B cell (primary cell): ENCODE data around the gene ARHGEF10L. TPM values are rescaled to one million over a fixed set of nuclear protein-coding genes. Genes with fewer than 3 reads are reported as not detected.

Experiments
- ATAC-seq: fragments of 200-7000 bp; cut with Tn5 transposase; one replicate; pipeline ENCODE4 v1.10.0; 2021; ENCODE audit warnings: low read depth, mild to moderate bottlenecking, moderate number of reproducible peaks, moderate library complexity
- CTCF ChIA-PET: fragments of 350-600 bp; sonication (Branson Sonifier 250); formaldehyde crosslinking; loops from one replicate; lab custom pipeline; 2021; ENCODE audit warnings: antibody characterized with exemption, inconsistent platforms; lab: Charles Lee
- POLR2A ChIA-PET: fragments of 350-600 bp; sonication (Branson Sonifier 250); formaldehyde crosslinking; loops from one replicate; lab custom pipeline; 2021; ENCODE audit warnings: antibody characterized with exemption; lab: Charles Lee
- DNase-seq: peaks from one replicate; pipeline ENCODE4 v3.0.0; 2013
- H2AFZ ChIP-seq: 2 replicates; pipeline ENCODE4 v1.6.1; 2012; ENCODE audit warnings: mild to moderate bottlenecking, low read depth, low read length; ENCODE audit not compliant: insufficient read depth, poor library complexity, severe bottlenecking
- H3K27ac ChIP-seq, 2 donors: 1 replicate in 1 of 2; 2 replicates in 1 of 2; pipeline ENCODE4 v1.5.1; 2012 to 2013; ENCODE audit warnings: low read length in 2 of 2, mild to moderate bottlenecking in 2 of 2, moderate library complexity in 1 of 2
- H3K27me3 ChIP-seq, 4 experiments: fragments of 200-600 bp in 1 of 4; sonication (generic) in 1 of 4; replicated peaks in 1 of 4; 1 replicate in 2 of 4; 2 replicates in 2 of 4; pipeline versions ENCODE4 v1.6.1 to v1.7.0; 2013 to 2016; ENCODE audit warnings: low read length in 3 of 4, mild to moderate bottlenecking in 2 of 4, mixed read lengths in 1 of 4, moderate library complexity in 1 of 4; ENCODE audit not compliant: insufficient read depth in 4 of 4, control insufficient read depth in 3 of 4; ENCODE audit errors: control extremely low read depth in 1 of 4
- H3K36me3 ChIP-seq, 2 experiments: replicated peaks in 1 of 2; 1 replicate in 1 of 2; 2 replicates in 1 of 2; pipeline versions ENCODE4 v1.6.1 to v1.7.1; 2013; ENCODE audit warnings: low read length in 1 of 2; ENCODE audit not compliant: insufficient read depth in 2 of 2, control insufficient read depth in 1 of 2; ENCODE audit errors: control extremely low read depth in 1 of 2, extremely low read depth in 1 of 2
- H3K4me1 ChIP-seq, 2 donors: fragments of 200-600 bp in 1 of 2; sonication (generic) in 1 of 2; 1 replicate in 1 of 2; 2 replicates in 1 of 2; pipeline versions ENCODE4 v1.5.1 to v1.6.1; 2013 to 2017; ENCODE audit warnings: low read length in 2 of 2; ENCODE audit not compliant: control insufficient read depth in 2 of 2, insufficient read depth in 2 of 2
- H3K4me2 ChIP-seq: replicated peaks from 2 replicates; pipeline ENCODE3; 2012; ENCODE audit warnings: mild to moderate bottlenecking, low read depth, low read length; ENCODE audit not compliant: poor library complexity, severe bottlenecking
- H3K4me3 ChIP-seq, 5 experiments: fragments of 200-600 bp in 1 of 5; sonication (generic) in 1 of 5; 1 replicate in 3 of 5; 2 replicates in 2 of 5; pipeline versions ENCODE4 v1.5.1 to v1.7.0; 2011 to 2016; ENCODE audit warnings: low read length in 4 of 5, mild to moderate bottlenecking in 4 of 5, low read depth in 2 of 5, control low read depth in 1 of 5, moderate library complexity in 1 of 5; ENCODE audit not compliant: insufficient read depth in 1 of 5; ENCODE audit errors: control extremely low read depth in 1 of 5, extremely low read depth in 1 of 5
- H3K79me2 ChIP-seq: fragments of 200-600 bp; sonication (generic); one replicate; pipeline ENCODE4 v1.6.0; 2016; ENCODE audit warnings: low read length; ENCODE audit not compliant: control insufficient read depth, insufficient read depth
- H3K9ac ChIP-seq: fragments of 200-600 bp; sonication (generic); 2 replicates; pipeline ENCODE4 v1.6.1; 2017; ENCODE audit warnings: mild to moderate bottlenecking, low read length, moderate library complexity
- H3K9me3 ChIP-seq, 3 donors: one replicate each; pipeline versions ENCODE4 v1.6.1 to v1.7.1; 2013; ENCODE audit warnings: low read length in 2 of 3; ENCODE audit not compliant: control insufficient read depth in 2 of 3, insufficient read depth in 1 of 3; ENCODE audit errors: control extremely low read depth in 1 of 3
- H4K20me1 ChIP-seq: 2 replicates; pipeline ENCODE4 v1.6.0; 2012; ENCODE audit warnings: mild to moderate bottlenecking, low read length; ENCODE audit not compliant: insufficient read depth, control insufficient read depth, poor library complexity, severe bottlenecking
- H3K27ac Mint-ChIP-seq: one replicate; pipeline ENCODE4 v1.8.0; 2021; ENCODE audit warnings: mixed read lengths
- H3K27me3 Mint-ChIP-seq: one replicate; pipeline ENCODE4 v1.8.0; 2021; ENCODE audit warnings: mixed read lengths
- H3K4me1 Mint-ChIP-seq: one replicate; pipeline ENCODE4 v1.8.0; 2021; ENCODE audit warnings: mixed read lengths
- H3K4me3 Mint-ChIP-seq: one replicate; pipeline ENCODE4 v1.8.0; 2021; ENCODE audit warnings: mixed read lengths
- H3K9me3 Mint-ChIP-seq: one replicate; pipeline ENCODE4 v1.8.0; 2022; ENCODE audit warnings: mixed read lengths; ENCODE audit not compliant: insufficient read depth
- CTCF ChIP-seq: fragments of 200-600 bp; IDR thresholded peaks from one replicate; pipeline ENCODE4 v1.8.0; 2022; ENCODE audit warnings: antibody characterized with exemption, mild to moderate bottlenecking
- EZH2 ChIP-seq: IDR thresholded peaks from 2 replicates; pipeline ENCODE4 v1.6.1; 2012; ENCODE audit warnings: borderline replicate concordance, low read depth, mild to moderate bottlenecking, moderate library complexity, low read length; ENCODE audit not compliant: insufficient read depth, poor library complexity, severe bottlenecking
- WGBS: methylation state at CpG from one replicate; pipeline ENCODE4 v1.1.5; 2013; ENCODE audit warnings: missing lambda C conversion rate; ENCODE audit not compliant: insufficient coverage; 5-methylcytosine and 5-hydroxymethylcytosine counted together
- intact Hi-C: fragments of 100-400 bp; cut with micrococcal nuclease; formaldehyde crosslinking; loops from one replicate; pipeline ENCODE4 v1.10.0; 2022
- polyA plus RNA-seq: library from polyadenylated mRNA; depleted of rRNA; stranded (reverse); fragments of >200 nt; gene quantifications from 2 replicates; pipeline ENCODE4 v1.2.3, GENCODE V29; 2012
- total RNA-seq, 2 donors: library from RNA; stranded (reverse); fragments of 120-200 nt in 1 of 2; gene quantifications; 1 replicate in 1 of 2; 2 replicates in 1 of 2; pipeline versions ENCODE4 v1.2.3 to v1.2.4, GENCODE V29; 2013 to 2022

ARHGEF10L gene
- total and polyA plus RNA-seq, 2 donors (not counting 1 experiment from before 2014, with no cell fraction given) = 2.0 to 4.9 TPM

GRCh38 chr1:17743925-17744324 lies 204.4 kb downstream of the ARHGEF10L start:
- H3K4me3 Mint-ChIP-seq = no peak overlapping the region
- no peaks in the 10 kb centered on the region for H3K9me3 ChIP-seq
- 73% methylated on average over 2 of the region's 3 CpGs for WGBS
- TF ChIP-seq EZH2 = no peak
- TF ChIP-seq CTCF = no peak
- no peak overlapping the region for H3K27ac ChIP-seq
- ATAC-seq (no peak), DNase-seq (no peak)
- H3K27me3 Mint-ChIP-seq = peaks cover 21% of the 10 kb centered on the region
- no peaks in the 10 kb centered on the region for H3K36me3 ChIP-seq
- H3K4me2 ChIP-seq = no peak overlapping the region
- no peaks in the 10 kb centered on the region for H3K79me2 ChIP-seq
- CTCF ChIA-PET = no interaction called here
- H3K9me3 Mint-ChIP-seq = no peaks in the 10 kb centered on the region
- H3K4me3 ChIP-seq = no peak overlapping the region
- no peak overlapping the region for H3K27ac Mint-ChIP-seq
- POLR2A ChIA-PET = no interaction called here
- intact Hi-C loops = no loop called here
- no peak overlapping the region for H2AFZ ChIP-seq
- no peaks in the 10 kb centered on the region for H3K4me1 ChIP-seq
- H4K20me1 ChIP-seq = no peaks in the 10 kb centered on the region
- peaks cover 0 to 8% (median 0%) of the 10 kb centered on the region in 4 experiments for H3K27me3 ChIP-seq
- no peaks in the 10 kb centered on the region for H3K4me1 Mint-ChIP-seq
- no peak overlapping the region for H3K9ac ChIP-seq

GRCh38 chr1:17744666-17745478 lies 205.4 kb downstream of the ARHGEF10L start:
- H3K4me3 ChIP-seq = no peak overlapping the region
- ChIA-PET POLR2A (no interaction called here), CTCF (no interaction called here)
- TF ChIP-seq EZH2 (no peak), CTCF (no peak)
- H3K27ac ChIP-seq = no peak overlapping the region
- no peak overlapping the region for H3K4me3 Mint-ChIP-seq
- H3K27ac Mint-ChIP-seq = no peak overlapping the region
- H2AFZ ChIP-seq = no peak overlapping the region
- H3K79me2 ChIP-seq = no peaks in the 10 kb centered on the region
- H3K4me1 ChIP-seq = no peaks in the 10 kb centered on the region
- intact Hi-C loops = no loop called here
- WGBS = 74% methylated on average over 11 of the region's 11 CpGs
- H3K4me2 ChIP-seq = no peak overlapping the region
- H3K4me1 Mint-ChIP-seq = no peaks in the 10 kb centered on the region
- DNase-seq (no peak), ATAC-seq (no peak)
- H3K36me3 ChIP-seq = no peaks in the 10 kb centered on the region
- H3K9me3 ChIP-seq = no peaks in the 10 kb centered on the region
- H4K20me1 ChIP-seq = no peaks in the 10 kb centered on the region
- H3K27me3 ChIP-seq = peaks cover 0 to 4% (median 0%) of the 10 kb centered on the region in 4 experiments
- H3K9me3 Mint-ChIP-seq = no peaks in the 10 kb centered on the region
- H3K27me3 Mint-ChIP-seq = peaks cover 21% of the 10 kb centered on the region
- H3K9ac ChIP-seq = no peak overlapping the region
